GM10248 (cell line): ENCODE measurements around the gene SH3BP4.

ENCODE experiments used
- CTCF ChIA-PET: fragments of 300-600 bp; sonication (Branson Sonifier 250); formaldehyde crosslinking; extraction: SDS; loops from one replicate; lab custom pipeline; 2021; ENCODE audit warnings: antibody characterized with exemption; lab: Yijun Ruan, JAX
- POLR2A ChIA-PET: fragments of 350-650 bp; sonication (Branson Sonifier 250); formaldehyde crosslinking; extraction: SDS; loops from one replicate; lab custom pipeline; 2020; ENCODE audit warnings: antibody characterized with exemption; lab: Yijun Ruan, JAX
- DNase-seq: peaks from one replicate; pipeline ENCODE4 v3.0.0; 2012; ENCODE audit errors: extremely low spot score
- CTCF ChIP-seq: IDR thresholded peaks from 2 replicates; pipeline ENCODE4 v1.5.1; 2012; ENCODE audit warnings: mild to moderate bottlenecking, low read depth; ENCODE audit errors: extremely low read depth, missing control alignments, control extremely low read depth

The SH3BP4 gene

GRCh38 chr2:234975611-234976010 is 23.8 kb downstream of the SH3BP4 start:
- ChIA-PET CTCF (interaction anchor here (1.2 kb wide), 1 partner anchor 8 kb away, joined by 3 read pairs; no protein-coding TSS in a partner anchor), POLR2A (no interaction called here)
- TF ChIP-seq CTCF, result no peak
- DNase-seq, result no peak

GRCh38 chr2:234976479-234977227 is 24.8 kb downstream of the SH3BP4 start:
- no peak for DNase-seq
- POLR2A ChIA-PET, result no interaction called here
- no peak for TF ChIP-seq CTCF
- CTCF ChIA-PET, result no interaction called here

- POLR2A ChIA-PET, result no interaction called here
- CTCF ChIA-PET, result no interaction called here
- TF ChIP-seq CTCF, result no peak
- no peak for DNase-seq
Measured at GRCh38 chr2:234977228-234977679, 25.4 kb downstream of the SH3BP4 start.

- ChIA-PET CTCF (no interaction called here), POLR2A (no interaction called here)
- no peak for DNase-seq
- no peak for TF ChIP-seq CTCF
Measured at GRCh38 chr2:234978466-234979203, 26.8 kb downstream of the SH3BP4 start.

GRCh38 chr2:234979204-234980167 is 27.7 kb downstream of the SH3BP4 start:
- TF ChIP-seq CTCF, result no peak
- no peak for DNase-seq
- ChIA-PET POLR2A (no interaction called here), CTCF (no interaction called here)

- CTCF ChIA-PET, result interaction anchor here (1.0 kb wide), 1 partner anchor 28 kb away, joined by 3 read pairs; no protein-coding TSS in a partner anchor
- POLR2A ChIA-PET, result no interaction called here
Measured at GRCh38 chr2:234980451-234981187, 28.8 kb downstream of the SH3BP4 start.

More at GRCh38 chr2:234980451-234981187, 28.8 kb downstream of the SH3BP4 start:
- TF ChIP-seq CTCF, result no peak
- DNase-seq, result no peak
